ENCODE results near the gene SLC25A13. TPM values are rescaled to one million over a fixed set of nuclear protein-coding genes. Genes with fewer than 3 reads are reported as not detected.

Gene SLC25A13
- total and polyA plus RNA-seq, 2 of the 4 experiments (the other 2 are of a cell fraction), result 7.4 to 11.7 TPM

DNA sequence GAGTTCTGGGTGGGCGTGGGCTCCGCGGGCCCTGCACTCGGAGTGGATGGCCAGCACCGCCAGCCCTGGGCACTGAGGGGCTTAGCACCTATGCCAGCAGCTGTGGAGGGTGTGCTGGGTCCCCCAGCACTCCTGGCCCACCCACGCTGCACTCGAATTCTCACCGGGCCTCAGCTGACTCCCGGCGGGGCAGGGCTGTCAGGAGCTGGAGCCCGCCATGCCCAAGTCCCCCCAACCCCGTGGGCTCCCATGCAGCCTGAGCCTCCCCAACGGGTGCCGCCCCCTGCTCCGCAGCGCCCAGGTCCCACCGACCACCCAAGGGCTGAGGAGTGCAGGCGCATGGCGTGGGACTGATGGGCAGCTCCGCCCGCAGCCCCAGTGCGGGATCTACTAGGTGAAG is 93.1 kb downstream of the SLC25A13 start:
- no peak overlapping the region for H2BK15ac ChIP-seq (ENCODE audit: low read depth, low read length)
- H2BK5ac ChIP-seq (ENCODE audit: low read depth, low read length, poor library complexity, severe bottlenecking), result no peak overlapping the region
- H2AK5ac ChIP-seq (ENCODE audit: low read depth, low read length), result no peak overlapping the region
- no peak overlapping the region for H2AK9ac ChIP-seq (replicated peaks; ENCODE audit: low read depth, low read length, poor library complexity)
- DNase-seq (no peak), ATAC-seq (ENCODE audit: low read depth) (no peak)
- ChIA-PET CTCF (no interaction called here), POLR2A (ENCODE audit: unreplicated experiment) (no interaction called here)
- no peak overlapping the region for H4K5ac ChIP-seq (ENCODE audit: low read depth, low read length)
- no peak overlapping the region for H3K9ac ChIP-seq (ENCODE audit: low read depth, low read length)
- H3K14ac ChIP-seq (replicated peaks; ENCODE audit: low read depth, low read length), result no peak overlapping the region
- H2BK120ac ChIP-seq (ENCODE audit: low read depth, low read length), result no peak overlapping the region
- no peaks in the 10 kb centered on the region for H3K9me3 ChIP-seq (ENCODE audit: control insufficient read depth, insufficient read depth, low read length)
- H3K4ac ChIP-seq (ENCODE audit: low read depth, low read length), result no peak overlapping the region
- H3K27me3 ChIP-seq (ENCODE audit: control insufficient read depth, insufficient read depth, low read length), result no peaks in the 10 kb centered on the region
- H3K4me1 ChIP-seq (ENCODE audit: control insufficient read depth, insufficient read depth, low read length), result no peaks in the 10 kb centered on the region
- H3K27ac ChIP-seq (ENCODE audit: insufficient read depth, low read length), result no peak overlapping the region
- dilution Hi-C loops (cut with HindIII; ENCODE audit: low sequenced_read_pairs, unreplicated experiment) (no loop called here), in situ Hi-C loops (cut with MboI; ENCODE audit: low sequenced_read_pairs) (no loop called here), intact Hi-C loops (cut with micrococcal nuclease) (no loop called here)
- BruUV-seq (replicated peaks), result no TSS peak
- H3K4me2 ChIP-seq (ENCODE audit: low read depth, low read length), result no peak overlapping the region
- peaks cover 6% of the 10 kb centered on the region; the same call in 1 of the 2 replicates for H3K36me3 ChIP-seq (ENCODE audit: control insufficient read depth, insufficient read depth, low read length)
- H3K9me1 ChIP-seq (ENCODE audit: insufficient read depth, low read length), result no peaks in the 10 kb centered on the region
- TF ChIP-seq CHD1 (IDR thresholded peaks at IDR 0.05; ENCODE audit: low read depth, low read length) (no peak), BHLHE40 (IDR thresholded peaks at IDR 0.05; ENCODE audit: low read depth, low read length) (no peak), MAFK (IDR thresholded peaks at IDR 0.05; ENCODE audit: low read depth, low read length) (no peak), MAZ (IDR thresholded peaks at IDR 0.05; ENCODE audit: borderline replicate concordance, low read depth, low read length) (no peak), RAD21 (IDR thresholded peaks at IDR 0.05; ENCODE audit: low read length) (no peak), RCOR1 (IDR thresholded peaks at IDR 0.05; ENCODE audit: insufficient replicate concordance, low read length) (no peak), RFX5 (IDR thresholded peaks at IDR 0.05; ENCODE audit: low read depth, low read length) (no peak), MXI1 (IDR thresholded peaks at IDR 0.05; ENCODE audit: borderline replicate concordance, low read depth, low read length) (no peak), FOS (IDR thresholded peaks at IDR 0.05; ENCODE audit: low read depth, low read length) (no peak), POLR2A (IDR thresholded peaks at IDR 0.05; ENCODE audit: low read depth, low read length) (no peak)
- no peak overlapping the region for H3K18ac ChIP-seq (ENCODE audit: low read depth, low read length)
- no peak overlapping the region for H3K4me3 ChIP-seq (ENCODE audit: insufficient read depth, low read depth, low read length)
- H3K56ac ChIP-seq (ENCODE audit: extremely low read depth, insufficient read depth, low read length), result no peak overlapping the region
- H2AFZ ChIP-seq (replicated peaks; ENCODE audit: low read length, poor library complexity), result no peak overlapping the region
- WGBS, 2 experiments (ENCODE audit: extremely low coverage in 2 of 2, insufficient read length in 1 of 2), result 88% methylated on average over 3 of the region's 22 CpGs; no CpG with 5 or more reads in 1 of the 2 experiments
- no peak overlapping the region for H3K23ac ChIP-seq (ENCODE audit: low read depth, low read length)
- H4K8ac ChIP-seq (ENCODE audit: low read depth in 2 of 2, low read length in 2 of 2), result no peak overlapping the region
- peaks cover 0 to 7% of the 10 kb centered on the region in 2 experiments; a peak in 2 of 4 replicates for H3K79me1 ChIP-seq (ENCODE audit: low read depth in 1 of 2, low read length in 2 of 2)
- no peak overlapping the region for H2BK20ac ChIP-seq (ENCODE audit: low read depth, low read length)
- no peak overlapping the region for H4K91ac ChIP-seq (ENCODE audit: insufficient read depth, low read depth, low read length)
- no peaks in the 10 kb centered on the region for H4K20me1 ChIP-seq (ENCODE audit: insufficient read depth, low read length)

Data from IMR-90 (cell line).